Measurements from ENCODE around the gene ANKS6.

GRCh38 chr9:98770717-98771116, 25.6 kb downstream of the ANKS6 start:
- no peak for TF ChIP-seq EP300 (IDR thresholded peaks at IDR 0.05; ENCODE audit: low read depth)
- no peak for TF ChIP-seq CTCF (IDR thresholded peaks at IDR 0.05)
- no peak for TF ChIP-seq POLR2AphosphoS5 (IDR thresholded peaks at IDR 0.05)
- TF ChIP-seq POLR2A (IDR thresholded peaks at IDR 0.05): no peak

All from transverse colon (tissue), 4 donors.